CD4-positive, alpha-beta T cell treated with Interleukin-17A for 4 hours (primary cell): ENCODE data around the gene CEP68.
"Not testable (repeated sequence)": the region's sequence is repeated elsewhere in the genome, so short reads cannot be mapped to it uniquely, and the experiment has no call there.

Experiments
- DNase-seq: peaks from one replicate; pipeline ENCODE4 v3.0.0-alpha.2; 2020; ENCODE audit warnings: mixed read lengths

Gene CEP68, protein sequence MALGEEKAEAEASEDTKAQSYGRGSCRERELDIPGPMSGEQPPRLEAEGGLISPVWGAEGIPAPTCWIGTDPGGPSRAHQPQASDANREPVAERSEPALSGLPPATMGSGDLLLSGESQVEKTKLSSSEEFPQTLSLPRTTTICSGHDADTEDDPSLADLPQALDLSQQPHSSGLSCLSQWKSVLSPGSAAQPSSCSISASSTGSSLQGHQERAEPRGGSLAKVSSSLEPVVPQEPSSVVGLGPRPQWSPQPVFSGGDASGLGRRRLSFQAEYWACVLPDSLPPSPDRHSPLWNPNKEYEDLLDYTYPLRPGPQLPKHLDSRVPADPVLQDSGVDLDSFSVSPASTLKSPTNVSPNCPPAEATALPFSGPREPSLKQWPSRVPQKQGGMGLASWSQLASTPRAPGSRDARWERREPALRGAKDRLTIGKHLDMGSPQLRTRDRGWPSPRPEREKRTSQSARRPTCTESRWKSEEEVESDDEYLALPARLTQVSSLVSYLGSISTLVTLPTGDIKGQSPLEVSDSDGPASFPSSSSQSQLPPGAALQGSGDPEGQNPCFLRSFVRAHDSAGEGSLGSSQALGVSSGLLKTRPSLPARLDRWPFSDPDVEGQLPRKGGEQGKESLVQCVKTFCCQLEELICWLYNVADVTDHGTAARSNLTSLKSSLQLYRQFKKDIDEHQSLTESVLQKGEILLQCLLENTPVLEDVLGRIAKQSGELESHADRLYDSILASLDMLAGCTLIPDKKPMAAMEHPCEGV

DNA sequence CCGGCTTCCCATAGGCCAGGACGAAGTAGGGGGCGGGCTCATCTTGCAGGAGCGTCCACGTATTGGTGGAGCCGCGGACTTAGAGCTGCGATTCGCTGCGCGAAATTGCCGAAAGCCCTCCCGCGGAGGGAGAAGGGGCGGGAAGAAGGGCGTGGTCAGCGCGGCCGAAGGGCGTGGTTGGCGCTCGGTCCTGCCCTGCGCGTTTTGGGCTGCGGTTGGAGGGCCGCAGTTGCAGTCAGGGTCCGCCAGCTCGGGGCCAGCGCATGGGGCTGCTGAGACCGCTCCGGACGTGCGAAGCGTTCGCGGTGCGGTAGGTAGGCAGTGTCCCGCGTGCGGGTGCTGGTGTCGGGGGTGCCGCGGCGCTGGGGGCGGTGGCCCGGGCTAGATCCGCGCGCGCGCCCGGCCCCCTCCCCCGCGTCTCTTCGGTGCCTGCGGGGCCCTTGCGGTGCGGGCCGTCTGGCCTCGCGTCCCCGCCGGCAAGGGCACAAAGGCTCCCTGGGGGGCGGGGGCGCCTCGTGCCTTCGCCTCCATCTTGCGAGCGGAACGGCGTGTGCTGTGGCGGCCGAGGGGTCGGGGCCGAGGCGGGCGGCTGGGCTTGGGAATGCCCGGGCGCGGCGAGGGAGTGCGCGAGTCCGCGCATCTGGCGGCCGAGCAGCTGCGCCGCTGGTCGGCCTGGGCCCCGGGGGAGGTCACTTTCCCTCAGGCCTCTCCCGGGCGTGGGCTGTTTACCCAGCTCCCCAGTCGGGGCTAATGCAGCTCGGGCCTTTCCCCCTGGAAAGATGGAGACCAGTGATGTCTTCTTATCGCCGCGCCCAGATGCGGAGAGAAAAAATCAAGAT is at the start of gene CEP68:
TSS of gene CEP68 (plus strand) at position 202 of the 839 bp plus-strand sequence. CDS start 13,029 bp downstream, outside the sequence.
- peak; percentile 96 for DNase-seq

- DNase-seq = no peak
Measured at GRCh38 chr2:65013776-65014175, 42.4 kb upstream of the CEP68 start.

DNA sequence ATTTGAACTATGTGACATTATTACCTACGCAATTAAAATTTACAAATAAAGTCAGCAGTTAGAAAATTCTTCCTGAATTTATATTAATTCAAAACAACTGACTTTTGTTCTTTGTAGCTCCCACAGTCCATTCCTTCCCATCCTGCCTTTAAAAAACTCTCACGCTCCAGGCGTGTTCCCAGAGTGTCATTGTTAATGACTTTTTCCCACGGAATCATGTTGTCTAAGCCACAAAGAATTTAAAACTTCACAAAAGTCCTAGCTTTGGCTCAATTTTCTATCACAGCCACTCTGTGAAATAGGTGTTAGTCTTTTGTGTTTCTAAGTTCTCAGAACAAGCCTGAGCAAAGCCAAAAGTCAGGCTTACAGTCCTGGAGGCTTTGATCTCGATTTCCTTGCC is 40.5 kb upstream of the CEP68 start:
- no peak for DNase-seq

DNA sequence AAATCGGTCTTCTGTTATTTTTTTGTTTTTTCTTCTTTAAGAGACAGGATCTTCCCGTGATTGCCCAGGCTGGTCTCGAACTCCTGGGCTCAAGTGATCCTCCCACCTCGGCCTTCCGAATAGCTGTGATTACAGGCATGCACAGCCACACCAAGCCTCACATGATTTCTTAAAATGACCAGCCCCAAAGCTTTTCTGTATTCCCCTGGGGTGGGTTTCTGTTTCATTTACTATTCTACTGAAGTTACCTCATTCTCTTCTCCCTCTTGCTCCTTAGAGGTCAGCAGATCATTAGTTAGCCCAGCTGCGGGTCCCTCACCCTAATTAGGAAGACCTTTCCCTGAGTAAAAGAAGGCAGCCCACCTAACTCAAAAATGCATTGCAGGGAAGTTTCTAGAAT is 39.4 kb upstream of the CEP68 start:
- DNase-seq = no peak

GRCh38 chr2:65017335-65017734 is 38.9 kb upstream of the CEP68 start:
- no peak for DNase-seq

GRCh38 chr2:65018141-65018582 is 38.1 kb upstream of the CEP68 start:
- DNase-seq = no peak

DNA sequence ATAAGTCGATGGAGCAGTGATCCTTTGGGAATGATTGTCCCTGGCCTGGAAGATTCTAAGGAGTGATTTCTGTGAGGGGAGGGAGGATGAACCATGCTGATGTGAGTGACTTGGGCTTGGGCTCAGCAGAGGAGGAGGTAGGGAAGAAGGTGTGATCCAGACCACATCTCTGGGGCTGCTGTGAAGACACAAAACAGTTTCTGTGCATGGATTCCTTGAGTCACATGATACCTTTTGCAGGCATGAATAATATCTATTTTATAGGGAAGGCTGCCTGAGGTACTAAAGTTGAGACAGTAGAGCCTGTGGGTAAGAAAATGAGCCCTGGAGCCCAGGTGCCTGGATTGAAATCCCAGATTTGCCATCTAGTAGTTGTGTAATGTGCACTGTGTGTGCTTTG is 37.2 kb upstream of the CEP68 start:
- DNase-seq = no peak

- DNase-seq = no peak
Measured at GRCh38 chr2:65019675-65020195, 36.5 kb upstream of the CEP68 start.

GRCh38 chr2:65020251-65020650 is 36.0 kb upstream of the CEP68 start:
- not testable (repeated sequence) for DNase-seq

DNA sequence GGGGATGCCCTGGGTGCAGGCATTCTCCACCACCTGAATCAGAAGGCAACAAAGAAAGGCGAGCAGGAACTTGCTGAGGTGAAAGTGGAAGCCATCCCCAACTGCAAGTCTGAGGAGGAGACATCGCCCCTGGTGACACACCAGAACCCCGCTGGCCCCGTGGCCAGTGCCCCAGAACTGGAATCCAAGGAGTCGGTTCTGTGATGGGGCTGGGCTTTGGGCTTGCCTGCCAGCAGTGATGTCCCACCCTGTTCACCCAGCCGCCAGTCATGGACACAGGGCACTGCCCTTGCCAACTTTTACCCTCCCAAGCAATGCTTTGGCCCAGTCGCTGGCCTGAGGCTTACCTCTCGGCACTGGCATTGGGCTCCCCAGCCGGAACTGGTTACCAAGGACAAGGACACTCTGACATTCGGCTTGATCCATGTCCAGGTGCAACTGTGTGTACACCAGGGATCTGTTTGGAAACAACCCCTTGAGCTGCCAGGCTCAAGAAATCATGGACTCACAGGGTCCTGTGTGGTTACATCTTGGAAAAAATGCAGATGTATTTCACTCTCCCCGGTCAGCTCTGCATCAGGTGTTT is 35.2 kb upstream of the CEP68 start:
- DNase-seq = no peak

GRCh38 chr2:65021709-65022108 is 34.5 kb upstream of the CEP68 start:
- no peak for DNase-seq

DNA sequence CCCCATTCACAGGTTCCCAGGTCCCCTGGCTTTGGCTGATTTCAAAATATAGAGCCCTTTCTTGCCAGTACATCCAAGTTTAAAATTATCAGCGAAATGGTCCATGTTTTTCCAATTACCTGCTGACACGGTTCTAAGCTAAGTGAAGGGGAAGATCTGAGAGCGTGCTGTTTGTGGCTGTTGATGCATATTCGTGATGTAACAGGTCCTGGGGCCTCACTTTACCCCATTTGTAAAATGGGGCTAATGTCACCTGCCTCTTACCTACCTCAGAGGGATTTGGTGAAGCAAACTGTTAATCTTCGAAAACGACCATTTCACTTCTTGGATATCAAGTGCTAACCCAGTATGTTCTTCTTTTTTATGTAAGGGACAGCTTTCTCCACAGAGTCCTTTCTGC is 34.0 kb upstream of the CEP68 start:
- no peak for DNase-seq

- no peak for DNase-seq
Measured at GRCh38 chr2:65023742-65024141, 32.5 kb upstream of the CEP68 start.

DNA sequence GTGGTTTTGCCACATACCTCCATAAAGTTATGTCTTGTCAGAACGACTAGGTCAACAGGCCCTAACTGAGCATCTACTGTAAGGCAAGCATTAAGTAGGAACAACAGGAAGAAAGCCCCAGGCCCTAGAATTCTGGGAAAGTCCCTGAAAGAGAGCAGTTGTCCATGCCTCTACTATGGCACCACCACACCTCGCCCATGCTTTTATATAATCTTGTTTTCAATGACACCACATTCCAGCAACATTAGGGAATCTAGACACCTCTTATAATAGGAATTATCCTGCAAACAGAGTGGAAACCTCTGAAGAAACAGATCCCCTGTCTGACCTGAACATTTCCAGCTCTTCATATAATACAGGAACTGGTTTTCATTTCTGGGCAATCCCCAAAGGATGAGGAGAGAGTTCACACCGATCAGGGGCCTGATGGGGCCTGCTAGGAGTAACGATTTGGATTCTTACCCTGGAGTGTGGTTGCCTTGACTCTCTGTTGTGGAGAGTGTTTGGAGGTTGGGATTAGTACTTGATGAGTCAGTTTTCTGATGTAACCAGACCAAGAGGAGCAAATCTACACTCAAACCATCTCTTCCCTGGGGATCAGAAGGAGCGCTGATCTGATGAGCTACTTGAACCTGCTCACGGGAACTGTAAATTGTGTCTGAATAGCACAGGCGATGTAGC is 31.9 kb upstream of the CEP68 start:
- DNase-seq = no peak

GRCh38 chr2:65025453-65026123 is 30.6 kb upstream of the CEP68 start:
- DNase-seq = no peak

DNA sequence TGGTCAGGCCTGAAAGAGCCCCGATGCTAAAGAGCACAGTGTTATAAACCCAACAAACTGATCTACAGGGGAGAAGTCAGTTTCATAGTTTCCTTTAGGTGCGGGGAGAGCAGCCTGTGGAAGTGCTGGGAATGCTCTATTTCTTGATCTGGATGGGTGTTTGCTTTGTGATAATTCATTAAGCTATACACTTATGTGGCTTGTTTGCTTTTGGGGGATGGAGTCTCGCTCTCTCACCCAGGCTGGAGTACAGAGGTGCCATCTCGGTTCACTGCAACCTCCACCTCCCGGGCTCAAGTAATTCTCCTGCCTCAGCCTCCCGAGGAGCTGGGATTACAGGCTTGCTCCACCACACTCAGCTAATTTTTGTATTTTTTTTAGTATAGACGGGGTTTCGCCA is 30.1 kb upstream of the CEP68 start:
- no peak for DNase-seq

GRCh38 chr2:65026704-65027464 is 29.3 kb upstream of the CEP68 start:
- DNase-seq = no peak

DNA sequence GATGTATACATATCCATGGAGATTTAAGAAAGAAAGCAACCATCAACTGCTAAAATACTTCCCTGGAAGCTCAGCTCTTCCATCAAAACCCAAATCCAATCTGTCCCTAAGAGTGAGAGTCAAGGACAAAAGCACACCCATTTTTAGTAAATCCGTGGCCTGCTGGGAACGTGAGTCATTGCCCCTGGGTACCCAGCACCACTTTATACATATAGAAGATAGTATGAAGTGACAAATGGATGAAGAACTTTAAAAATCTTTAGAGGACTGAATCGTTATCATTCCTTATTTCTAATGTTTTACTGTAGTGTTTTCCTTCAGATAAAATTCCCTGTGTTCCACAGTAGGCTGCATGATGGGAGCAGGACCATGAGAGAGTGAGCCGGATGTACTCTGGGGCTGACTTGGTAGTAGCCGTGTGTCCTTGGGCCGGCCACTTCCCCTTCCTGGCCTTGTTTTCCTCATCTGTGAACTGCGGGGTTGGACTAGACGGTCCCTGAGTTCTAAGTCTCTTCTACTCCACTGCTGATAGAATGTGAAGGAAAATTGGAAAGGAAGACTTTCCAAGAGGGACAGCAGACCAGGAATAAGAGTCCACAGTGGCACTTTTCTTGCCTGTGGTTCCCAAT is 28.5 kb upstream of the CEP68 start:
- no peak for DNase-seq

- DNase-seq = no peak
Measured at GRCh38 chr2:65030476-65031332, 25.5 kb upstream of the CEP68 start.
